Activated CD8-positive, alpha-beta memory T cell treated with anti-CD3 and anti-CD28 coated beads for 48 hours (primary cell): ENCODE measurements around the gene SLC9A8.
"Not testable (repeated sequence)": the region's sequence is repeated elsewhere in the genome, so short reads cannot be mapped to it uniquely, and the experiment has no call there.

ENCODE experiments used
- DNase-seq, 3 experiments: peaks; one replicate each; pipeline ENCODE4 v3.0.0-alpha.2; 2020; ENCODE audit warnings: low read depth in 2 of 3, low spot score in 2 of 3

The SLC9A8 gene

DNA sequence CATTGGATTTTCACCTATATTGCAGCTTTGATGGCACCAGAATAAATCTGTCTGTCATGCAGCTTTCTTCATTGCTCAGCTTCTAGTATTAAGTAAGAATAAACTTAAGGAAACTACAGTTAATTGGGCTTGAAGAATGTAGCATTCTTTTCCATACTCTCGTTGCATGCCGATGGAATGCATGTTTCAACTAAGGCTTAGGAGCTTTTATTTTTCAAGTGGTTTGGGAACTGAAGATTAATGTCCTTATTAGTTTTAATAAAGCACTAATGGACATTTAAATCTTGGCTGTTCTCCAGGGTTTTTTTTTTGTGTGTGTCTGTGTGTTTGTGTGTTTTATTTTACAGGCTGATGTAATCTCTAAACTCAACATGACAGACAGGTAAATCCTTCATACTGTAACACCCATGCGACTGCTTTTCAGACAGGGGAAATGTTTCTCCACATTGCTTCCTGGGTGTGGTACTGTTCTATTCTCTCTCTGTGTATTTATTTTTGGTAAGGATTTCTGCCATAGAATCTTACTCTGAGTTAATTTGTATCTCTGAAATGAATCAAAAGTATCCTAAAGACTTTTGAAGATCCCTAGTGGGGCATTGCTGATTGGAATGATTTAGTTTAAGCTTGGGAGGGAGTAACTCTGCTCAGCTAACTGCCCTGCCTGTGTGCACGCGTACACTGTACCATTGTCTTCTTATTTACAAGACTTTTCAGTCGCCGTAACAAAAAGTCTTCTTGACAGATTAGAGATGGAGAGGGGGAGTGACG lies 38.0 kb downstream of the SLC9A8 start:
- no peak for DNase-seq

DNA sequence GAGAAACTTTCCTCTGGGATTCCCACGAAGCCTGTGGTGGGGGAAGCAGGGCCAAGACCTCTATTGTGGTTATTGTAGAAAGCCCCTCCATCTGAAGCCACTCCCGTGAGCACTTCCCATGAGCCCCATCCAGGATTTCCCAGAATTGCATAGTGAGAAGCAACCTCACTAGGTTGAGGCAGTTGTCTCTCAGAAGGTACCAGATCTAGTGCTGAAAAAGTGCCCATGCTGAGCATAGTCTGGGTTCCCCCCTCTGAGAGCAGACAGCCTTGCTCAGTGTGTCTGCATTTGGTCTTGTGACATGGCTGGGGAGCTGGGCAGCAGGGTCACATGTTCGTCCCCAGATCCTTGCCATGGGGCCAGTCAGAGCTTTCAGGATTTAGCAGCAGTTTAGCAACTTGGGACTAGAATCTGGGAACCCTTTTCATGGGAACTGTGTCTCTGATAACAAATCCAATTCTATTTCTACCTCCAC lies 38.6 kb downstream of the SLC9A8 start:
- DNase-seq: no peak

DNA sequence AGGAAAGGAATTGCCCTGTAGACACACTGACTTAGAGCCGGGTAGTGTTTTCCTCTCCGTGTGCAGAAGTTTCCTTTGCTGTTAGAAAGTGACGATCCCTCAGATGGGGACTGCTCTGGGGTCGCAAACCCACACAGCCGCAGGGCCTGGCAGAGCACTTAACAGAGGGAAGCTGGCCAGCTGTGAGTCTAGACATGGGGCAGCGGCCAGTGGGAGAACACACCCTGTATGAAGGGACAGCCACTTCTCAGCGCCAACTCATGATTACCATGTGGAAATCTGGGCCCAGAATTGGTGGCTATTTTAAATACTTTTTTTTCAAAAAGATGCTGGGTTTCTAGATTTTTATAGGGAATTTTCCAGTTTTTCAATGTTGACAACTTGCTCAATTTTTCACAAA lies 39.4 kb downstream of the SLC9A8 start:
- DNase-seq: no peak

- DNase-seq: no peak
Observed at GRCh38 chr20:49852522-49853080, 40.0 kb downstream of the SLC9A8 start.

DNA sequence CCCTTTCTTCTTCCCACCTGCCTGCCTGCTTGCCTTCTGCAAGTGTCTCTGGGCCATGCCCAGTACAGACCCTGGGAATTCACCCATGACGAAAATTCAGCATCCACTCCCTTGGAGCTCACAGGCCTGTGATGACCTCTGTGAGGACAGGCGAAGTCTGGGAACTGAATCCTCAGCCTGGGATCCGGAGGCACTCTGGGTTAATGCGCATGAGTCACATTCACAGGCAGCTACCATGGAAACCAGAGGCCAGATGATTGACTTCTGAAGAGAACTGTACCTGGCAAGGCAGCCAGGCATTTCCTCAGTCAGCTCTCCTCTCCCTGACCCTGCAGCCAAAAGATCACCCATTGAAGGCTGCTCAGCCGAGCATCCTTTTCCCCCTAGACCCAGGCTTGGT lies 41.0 kb downstream of the SLC9A8 start:
- DNase-seq: no peak

- DNase-seq: no peak
Observed at GRCh38 chr20:49854190-49854875, 41.7 kb downstream of the SLC9A8 start.

DNA sequence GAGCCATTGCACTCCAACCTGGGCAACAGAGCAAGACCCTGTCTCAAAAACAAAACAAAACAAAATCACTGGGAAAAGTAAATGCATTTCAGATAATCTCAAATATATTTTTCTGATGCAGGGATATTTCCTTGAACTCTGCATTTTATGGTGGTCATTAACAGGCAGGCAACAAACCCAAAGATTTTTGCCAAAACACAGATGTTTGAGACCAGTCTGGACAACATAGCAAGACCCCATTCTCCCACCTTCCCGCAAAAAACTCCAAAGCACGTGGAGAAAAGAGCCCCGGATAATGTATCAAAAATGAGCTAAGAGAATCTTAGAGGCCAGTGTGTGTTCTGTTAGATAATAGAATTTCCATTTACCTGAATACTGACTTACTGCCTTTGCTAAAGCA lies 44.3 kb downstream of the SLC9A8 start:
- DNase-seq: no peak

GRCh38 chr20:49858076-49858585 lies 45.5 kb downstream of the SLC9A8 start:
- DNase-seq: no peak

DNA sequence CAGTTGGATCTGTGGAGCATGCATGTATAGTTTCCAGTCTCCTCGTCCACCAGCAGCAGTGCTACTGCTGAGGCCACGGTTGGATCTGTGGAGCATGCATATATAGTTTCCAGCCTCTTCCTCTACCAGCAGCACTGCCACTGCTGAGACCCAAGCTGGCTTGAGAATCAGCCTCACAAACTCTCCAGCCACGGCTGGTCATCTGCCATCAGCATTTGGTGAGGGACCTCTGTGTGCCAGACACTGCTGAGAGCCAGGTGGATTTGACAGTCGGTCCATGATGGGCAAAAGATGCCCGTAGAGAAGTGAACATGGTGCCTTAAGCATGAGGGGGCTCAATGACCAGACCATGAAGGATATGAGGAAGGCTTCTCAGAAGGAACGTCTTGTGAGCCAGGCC lies 46.4 kb downstream of the SLC9A8 start:
- no peak for DNase-seq

- no peak for DNase-seq
Observed at GRCh38 chr20:49859807-49860206, 47.2 kb downstream of the SLC9A8 start.

GRCh38 chr20:49861232-49861631 lies 48.6 kb downstream of the SLC9A8 start:
- DNase-seq: not testable (repeated sequence)

- no peak for DNase-seq
Observed at GRCh38 chr20:49862607-49863200, 50.1 kb downstream of the SLC9A8 start.

- DNase-seq: no peak
Observed at GRCh38 chr20:49863666-49864065, 51.0 kb downstream of the SLC9A8 start.

DNA sequence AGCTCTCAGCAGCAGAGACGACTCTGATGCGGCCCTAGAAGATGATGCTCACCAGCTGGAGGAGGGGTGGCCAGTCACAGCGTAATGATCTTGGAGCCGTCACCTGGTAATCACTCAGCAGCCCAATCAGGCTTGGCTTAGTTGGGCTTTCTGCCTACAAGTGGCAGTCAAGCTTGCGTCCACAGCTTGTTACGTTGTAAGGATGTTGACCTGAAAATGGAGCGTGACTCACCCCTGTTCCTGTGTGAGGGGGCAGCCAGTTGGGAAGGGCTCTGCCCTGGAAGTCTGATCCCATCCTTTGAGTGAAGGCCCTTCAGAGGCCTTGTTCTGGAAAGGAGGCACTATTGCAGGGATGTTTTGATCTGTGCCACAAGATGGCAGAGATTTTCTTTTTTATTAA lies 52.9 kb downstream of the SLC9A8 start:
- no peak for DNase-seq

DNA sequence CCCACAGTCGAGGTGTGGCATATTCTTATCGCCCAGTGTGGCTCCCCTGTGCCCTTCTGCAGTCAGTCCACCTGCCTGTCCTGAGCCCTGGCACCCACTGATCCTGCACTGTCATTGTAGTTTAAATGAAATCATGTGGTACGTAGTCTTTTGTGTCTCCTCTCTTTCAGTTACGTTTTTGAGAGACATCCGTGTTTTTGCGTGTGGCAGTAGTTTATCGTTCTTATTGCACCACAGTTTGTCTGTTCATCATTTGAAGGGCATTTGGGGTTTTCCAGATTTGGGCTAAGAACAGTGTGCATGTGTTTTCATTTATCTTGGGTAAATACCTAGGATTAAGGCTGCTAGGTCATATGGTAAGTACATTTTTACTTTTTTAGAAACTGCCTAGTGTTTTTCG lies 53.4 kb downstream of the SLC9A8 start:
- DNase-seq: no peak

DNA sequence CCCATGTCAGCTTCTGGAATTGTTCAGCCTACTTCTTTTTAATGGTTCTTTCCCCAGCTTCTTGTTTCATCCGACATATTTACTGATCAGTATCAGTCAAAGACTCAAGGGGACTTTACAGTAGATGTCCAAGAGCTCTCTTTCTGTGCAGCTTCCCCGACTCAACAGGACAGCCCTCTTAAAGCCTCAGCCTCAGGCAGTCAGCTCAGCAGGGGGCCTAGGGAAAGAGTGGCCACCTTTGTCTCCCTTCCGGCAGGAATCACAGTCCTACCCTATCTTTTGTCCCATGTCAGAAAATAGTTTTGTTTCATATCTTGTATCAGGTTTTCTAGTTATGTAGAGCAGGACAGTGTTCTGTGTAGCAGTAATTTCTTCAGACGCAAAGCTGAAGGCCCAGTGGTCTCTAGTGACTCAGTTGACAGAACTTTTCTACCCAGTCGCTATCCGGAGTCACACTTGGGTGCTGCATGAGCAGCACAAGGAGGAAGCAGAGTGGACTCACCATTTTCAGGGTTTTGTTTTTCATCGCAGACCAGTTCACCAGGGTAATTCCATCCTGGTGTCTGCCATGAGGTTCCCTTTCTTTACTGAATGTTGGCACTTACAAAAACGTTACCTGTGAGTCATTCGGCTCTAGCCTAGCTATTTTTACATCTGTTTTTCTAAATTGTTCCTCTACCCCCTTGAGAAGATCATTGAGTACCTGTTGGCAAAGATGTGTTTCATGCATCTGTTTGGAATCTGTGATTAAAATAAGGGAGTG lies 55.0 kb downstream of the SLC9A8 start:
- no peak for DNase-seq

GRCh38 chr20:49868538-49868937 lies 55.9 kb downstream of the SLC9A8 start:
- no peak for DNase-seq

- DNase-seq: no peak
Observed at GRCh38 chr20:49868964-49869363, 56.3 kb downstream of the SLC9A8 start.

GRCh38 chr20:49870261-49870660 lies 57.6 kb downstream of the SLC9A8 start:
- DNase-seq: no peak

DNA sequence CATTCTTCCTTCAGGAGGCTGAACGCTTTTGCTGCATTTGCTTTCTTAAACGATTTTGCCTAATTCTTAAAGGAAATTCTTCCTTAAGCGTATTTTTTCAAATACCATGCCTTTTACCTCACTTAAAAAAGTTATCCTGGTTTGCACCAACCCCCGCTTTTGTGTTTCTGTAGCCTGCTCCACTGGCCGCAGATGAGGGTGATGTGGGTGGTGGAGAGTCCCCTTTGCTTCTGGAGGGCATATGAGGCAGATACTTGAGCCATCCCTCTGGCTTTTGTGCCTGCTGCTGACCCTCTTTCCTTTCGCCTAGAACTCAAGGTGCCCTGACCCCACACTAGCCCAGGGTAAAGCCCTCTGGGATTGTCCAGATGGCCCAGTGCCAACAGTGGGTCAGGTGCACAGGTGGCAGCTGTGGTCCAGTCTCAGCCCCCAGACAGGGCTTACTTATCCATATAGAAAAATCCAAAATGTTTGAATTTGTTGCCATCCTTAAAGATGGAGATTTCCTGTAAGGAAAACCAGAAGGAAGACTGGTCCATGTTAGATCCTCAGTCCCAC lies 58.8 kb downstream of the SLC9A8 start:
- DNase-seq: no peak

DNA sequence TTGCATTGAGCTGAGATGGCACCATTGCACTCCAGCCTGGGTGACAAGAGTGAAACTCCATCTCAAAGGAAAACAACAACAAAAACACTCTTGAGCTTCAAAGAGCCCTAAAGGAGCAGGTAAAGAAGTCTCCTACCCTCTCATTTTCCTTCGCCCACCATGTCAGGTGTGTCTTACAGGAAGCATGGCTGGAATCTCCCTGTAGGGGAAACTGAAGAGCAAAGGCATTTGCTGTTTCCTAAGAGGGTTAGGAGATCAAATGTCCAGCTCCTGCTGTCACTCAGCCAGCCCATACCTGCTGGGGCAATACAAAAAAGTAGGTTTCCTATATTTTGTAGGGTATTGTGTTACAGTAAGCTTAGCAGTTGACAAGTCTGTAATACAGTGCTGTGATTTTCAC lies 59.4 kb downstream of the SLC9A8 start:
- no peak for DNase-seq
